Sciatic nerve (tissue), 2 donors: ENCODE data around the gene EPB41L4A. TPM values are rescaled to one million over a fixed set of nuclear protein-coding genes. Genes with fewer than 3 reads are reported as not detected.
"Not testable (repeated sequence)": the region's sequence is repeated elsewhere in the genome, so short reads cannot be mapped to it uniquely, and the experiment has no call there.

Experiments used
- ATAC-seq: fragments of 200-7000 bp; cut with Tn5 transposase; one replicate; pipeline ENCODE4 v1.9.1; 2020; ENCODE audit warnings: mild to moderate bottlenecking, moderate library complexity
- DNase-seq: peaks from one replicate; pipeline ENCODE4 v3.0.0-alpha.2; 2020; ENCODE audit warnings: low spot score
- intact Hi-C: fragments of 100-400 bp; cut with DNase I; formaldehyde crosslinking; loops from one replicate; pipeline ENCODE4 v1.14.2; 2022
- total RNA-seq: library from RNA; stranded (reverse); fragmentation: NEBNext Ultra II Directional; extraction: Animal tissue kit (Norgen Biotek cat#: 25700); gene quantifications from one replicate; pipeline ENCODE4 v1.2.1, GENCODE V29; 2021
- donor health status: DM: no; HTN: no; CAD: no.
- donor health status: DM: no; HTN: no; CAD: no.

Gene EPB41L4A, protein sequence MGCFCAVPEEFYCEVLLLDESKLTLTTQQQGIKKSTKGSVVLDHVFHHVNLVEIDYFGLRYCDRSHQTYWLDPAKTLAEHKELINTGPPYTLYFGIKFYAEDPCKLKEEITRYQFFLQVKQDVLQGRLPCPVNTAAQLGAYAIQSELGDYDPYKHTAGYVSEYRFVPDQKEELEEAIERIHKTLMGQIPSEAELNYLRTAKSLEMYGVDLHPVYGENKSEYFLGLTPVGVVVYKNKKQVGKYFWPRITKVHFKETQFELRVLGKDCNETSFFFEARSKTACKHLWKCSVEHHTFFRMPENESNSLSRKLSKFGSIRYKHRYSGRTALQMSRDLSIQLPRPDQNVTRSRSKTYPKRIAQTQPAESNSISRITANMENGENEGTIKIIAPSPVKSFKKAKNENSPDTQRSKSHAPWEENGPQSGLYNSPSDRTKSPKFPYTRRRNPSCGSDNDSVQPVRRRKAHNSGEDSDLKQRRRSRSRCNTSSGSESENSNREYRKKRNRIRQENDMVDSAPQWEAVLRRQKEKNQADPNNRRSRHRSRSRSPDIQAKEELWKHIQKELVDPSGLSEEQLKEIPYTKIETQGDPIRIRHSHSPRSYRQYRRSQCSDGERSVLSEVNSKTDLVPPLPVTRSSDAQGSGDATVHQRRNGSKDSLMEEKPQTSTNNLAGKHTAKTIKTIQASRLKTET
- 29.4 TPM for total RNA-seq

DNA sequence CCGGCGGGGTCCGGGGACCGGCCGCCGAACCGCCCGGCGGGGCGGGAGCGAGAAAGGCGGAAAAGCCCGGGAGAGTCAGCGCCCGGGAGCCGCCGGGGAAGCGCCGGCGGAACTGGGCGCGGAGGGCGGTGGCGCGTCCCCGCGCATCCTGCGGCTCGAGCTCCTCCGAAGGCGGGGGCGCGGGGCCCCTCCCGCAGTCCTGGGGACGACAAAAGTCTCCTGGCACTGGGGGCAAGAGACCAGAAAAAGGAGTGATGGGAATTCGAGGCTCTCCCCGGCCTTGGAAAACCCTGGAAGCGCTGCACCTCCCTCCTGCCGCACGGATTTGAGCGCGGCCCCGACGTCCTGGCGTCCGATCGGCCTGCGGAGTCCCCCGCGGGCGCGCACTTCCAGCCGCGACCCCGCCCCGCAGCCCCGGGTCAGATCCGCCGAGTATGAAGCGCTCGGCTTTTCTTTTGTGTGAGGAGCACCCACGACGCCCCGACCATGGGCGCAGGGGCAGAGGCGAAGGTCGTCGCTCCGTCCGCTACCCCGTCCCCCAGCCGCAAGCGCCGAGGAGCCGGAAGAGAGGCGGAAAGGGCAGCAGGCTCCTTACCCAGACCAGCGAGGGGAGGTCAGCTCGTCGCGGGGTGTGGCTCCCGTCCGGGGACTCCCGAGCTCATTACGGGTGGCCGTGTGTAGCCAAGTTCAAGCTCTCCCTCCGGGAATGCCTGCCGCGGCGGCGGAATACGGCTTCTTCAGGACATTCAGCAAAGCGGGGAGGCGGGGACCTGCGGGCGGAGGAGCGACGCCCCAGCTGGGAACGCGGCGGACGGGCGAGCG is at the start of gene EPB41L4A:
TSS of gene EPB41L4A (minus strand) at position 114 of the 822 bp plus-strand sequence. CDS start 238 bp downstream, outside the sequence.
- DNase-seq: peak; percentile 72
- peak; percentile 42 for ATAC-seq
- intact Hi-C loops: loop anchor here (10.0 kb wide), 1 partner anchor 205 kb away; no protein-coding TSS in a partner anchor

DNA sequence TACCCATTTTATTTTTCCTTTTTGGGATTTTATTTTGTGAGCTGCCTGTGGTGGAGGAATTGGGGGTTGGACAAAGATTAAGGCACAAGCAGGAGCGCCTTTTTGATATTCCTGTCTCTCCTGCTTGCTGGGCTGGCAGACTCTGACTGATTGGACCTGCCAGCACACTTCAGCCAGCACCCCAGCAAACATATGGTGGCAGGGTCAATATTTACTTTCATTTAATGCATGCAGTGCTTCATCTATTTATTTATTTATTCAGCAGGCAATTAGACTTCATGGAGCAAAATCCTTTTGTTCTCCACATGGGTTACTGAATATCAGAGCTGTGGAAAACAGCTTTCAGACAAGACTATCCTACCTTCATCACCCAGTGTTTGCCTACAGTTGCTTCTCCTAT is 48.4 kb upstream of the EPB41L4A start:
- intact Hi-C loops: no loop called here
- DNase-seq: no peak
- ATAC-seq: no peak

DNA sequence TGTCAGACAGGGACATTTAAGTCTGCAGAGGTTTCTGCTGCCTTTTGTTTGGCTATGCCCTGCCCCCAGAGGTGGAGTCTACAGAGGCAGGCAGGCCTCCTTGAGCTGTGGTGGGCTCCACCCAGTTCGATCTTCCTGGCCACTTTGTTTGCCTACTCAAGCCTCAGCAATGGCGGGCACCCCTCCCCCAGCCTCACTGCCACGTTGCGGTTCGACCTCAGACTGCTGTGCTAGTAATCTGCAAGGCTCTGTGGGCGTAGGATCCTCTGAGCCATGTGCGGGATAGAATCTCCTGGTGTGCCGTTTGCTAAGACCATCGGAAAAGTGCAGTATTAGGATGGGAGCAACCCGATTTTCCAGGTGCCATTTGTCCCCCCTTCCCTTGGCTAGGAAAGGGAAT is 47.2 kb upstream of the EPB41L4A start:
- ATAC-seq, intact Hi-C loops, DNase-seq: not testable (repeated sequence)

DNA sequence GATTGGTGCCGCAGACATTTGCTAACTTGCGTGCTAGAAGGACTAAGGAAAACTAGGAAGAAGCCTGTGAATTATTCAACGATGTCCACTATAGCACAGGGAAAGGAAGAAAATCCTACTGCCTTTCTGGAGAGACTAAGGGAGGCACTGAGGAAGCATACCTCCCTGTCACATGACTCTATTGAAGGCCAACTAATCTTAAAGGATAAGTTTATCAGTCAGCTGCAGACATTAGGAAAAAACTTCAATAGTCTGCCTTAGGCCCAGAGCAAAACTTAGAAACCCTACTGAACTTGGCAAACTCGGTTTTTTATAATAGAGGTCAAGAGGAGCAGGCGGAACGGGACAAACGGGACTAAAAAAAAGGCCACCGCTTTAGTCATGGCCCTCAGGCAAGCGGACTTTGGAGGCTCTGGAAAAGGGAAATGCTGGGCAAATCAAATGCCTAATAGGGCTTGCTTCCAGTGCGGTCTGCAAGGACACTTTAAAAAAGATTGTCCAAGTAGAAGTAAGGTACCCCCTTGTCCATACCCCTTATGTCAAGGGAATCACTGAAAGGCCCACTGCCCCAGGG is 28.2 kb upstream of the EPB41L4A start:
- intact Hi-C loops, DNase-seq, ATAC-seq: not testable (repeated sequence)

DNA sequence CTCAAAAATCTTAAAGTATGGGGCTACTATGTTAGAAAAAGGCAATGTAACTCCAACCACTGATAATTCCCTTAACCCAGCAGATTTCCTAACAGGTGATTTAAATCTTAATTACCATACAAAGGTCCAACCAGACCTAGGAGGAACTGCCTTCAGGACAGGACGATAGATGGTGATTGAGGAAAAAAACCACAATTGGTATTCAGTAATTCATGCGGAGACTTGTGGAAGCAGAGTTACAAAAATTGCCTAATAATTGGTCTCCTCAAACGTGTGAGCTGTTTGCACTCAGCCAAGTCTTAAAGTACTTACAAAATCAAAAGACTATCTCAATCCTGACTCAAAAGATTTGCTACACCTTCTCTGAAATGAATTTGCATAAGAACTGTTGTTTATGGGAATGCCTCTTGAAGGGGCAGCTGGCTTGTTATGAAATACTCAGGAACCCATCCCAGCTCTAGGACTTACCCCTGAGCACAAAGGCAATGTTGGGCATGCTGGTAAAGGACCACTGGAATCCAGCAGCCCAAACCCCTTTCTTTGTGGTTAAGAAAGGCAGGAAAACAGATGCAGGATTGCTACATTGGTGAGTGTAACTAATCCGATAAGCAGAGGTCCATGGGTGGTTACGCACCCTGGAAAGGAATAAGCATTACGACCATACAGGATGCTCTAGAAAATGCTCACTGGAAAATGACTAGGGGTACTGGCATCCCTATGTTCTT is 26.7 kb upstream of the EPB41L4A start:
- ATAC-seq (no peak), DNase-seq (no peak)
- intact Hi-C loops: no loop called here

DNA sequence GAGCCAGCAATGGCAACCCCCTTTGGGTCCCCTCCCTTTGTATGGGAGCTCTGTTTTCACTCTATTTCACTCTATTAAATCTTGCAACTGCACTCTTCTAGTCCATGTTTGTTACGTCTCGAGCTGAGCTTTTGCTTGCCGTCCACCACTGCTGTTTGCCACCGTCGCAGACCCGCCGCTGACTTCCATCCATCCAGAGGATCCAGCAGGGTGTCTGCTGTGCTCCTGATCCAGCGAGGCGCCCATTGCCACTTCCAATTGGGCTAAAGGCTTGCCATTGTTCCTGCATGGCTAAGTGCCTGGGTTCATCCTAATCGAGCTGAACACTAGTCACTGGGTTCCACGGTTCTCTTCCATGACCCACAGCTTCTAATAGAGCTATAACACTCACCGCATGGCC is 24.9 kb upstream of the EPB41L4A start:
- not testable (repeated sequence) for ATAC-seq

DNA sequence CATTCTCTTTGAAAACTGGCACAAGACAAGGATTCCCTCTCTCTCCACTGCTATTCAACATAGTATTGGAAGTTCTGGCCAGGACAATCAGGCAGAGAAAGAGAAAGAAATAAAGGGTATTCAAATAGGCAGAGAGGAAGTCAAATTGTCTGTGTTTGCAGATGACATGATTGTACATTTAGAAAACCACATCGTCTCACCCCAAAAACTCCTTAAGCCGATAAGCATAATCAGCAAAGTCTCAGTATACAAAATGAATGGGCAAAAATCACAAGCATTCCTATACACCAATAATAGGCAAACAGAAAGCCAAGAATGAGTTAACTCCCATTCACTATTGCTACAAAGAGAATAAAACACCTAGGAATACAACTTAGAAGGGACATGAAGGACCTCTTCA is 21.0 kb upstream of the EPB41L4A start:
- ATAC-seq (no peak), DNase-seq (no peak)
- intact Hi-C loops: no loop called here

More for the DNA sequence above, 24.9 kb upstream of the EPB41L4A start:
- intact Hi-C loops, DNase-seq: not testable (repeated sequence)

DNA sequence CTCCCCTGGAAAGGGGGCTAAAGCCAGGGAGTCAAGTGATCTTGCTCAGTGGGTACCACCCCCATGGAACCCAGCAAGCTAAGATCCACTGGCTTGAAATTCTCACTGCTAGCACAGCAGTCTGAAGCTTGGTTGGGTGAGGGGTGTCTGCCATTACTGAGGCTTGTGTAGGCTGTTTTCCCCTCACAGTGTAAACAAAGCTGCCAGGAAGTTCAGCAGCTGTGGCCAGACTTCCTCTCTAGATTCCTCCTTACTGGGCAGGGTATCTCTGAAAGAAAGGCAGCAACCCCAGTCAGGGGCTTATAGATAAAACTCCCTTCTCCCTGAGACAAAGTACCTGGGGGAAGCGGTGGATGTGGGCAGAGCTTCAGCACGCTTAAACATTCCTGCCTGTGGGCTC is 17.1 kb upstream of the EPB41L4A start:
- ATAC-seq: no peak

DNA sequence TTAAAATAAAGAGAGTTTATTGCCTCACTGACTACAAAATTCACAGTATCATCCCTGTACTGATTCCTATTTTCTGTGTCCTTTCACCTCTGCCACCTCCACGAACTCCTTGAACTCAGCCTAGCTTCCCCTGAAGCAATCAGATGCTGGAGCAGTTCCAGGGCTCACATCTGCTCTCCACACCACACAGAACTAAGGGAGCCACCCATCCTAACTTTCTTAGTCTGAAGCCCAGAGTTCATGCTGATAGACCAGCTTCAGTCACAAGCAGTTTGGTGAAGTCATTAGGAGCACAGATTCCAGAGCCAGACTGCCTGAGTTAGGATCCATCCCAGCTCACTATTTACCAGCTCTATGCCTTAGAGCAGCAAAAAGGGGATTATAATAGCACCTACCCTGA is 15.6 kb upstream of the EPB41L4A start:
- ATAC-seq (no peak), DNase-seq (no peak)

More for the DNA sequence above, 17.1 kb upstream of the EPB41L4A start:
- intact Hi-C loops: no loop called here
- no peak for DNase-seq

DNA sequence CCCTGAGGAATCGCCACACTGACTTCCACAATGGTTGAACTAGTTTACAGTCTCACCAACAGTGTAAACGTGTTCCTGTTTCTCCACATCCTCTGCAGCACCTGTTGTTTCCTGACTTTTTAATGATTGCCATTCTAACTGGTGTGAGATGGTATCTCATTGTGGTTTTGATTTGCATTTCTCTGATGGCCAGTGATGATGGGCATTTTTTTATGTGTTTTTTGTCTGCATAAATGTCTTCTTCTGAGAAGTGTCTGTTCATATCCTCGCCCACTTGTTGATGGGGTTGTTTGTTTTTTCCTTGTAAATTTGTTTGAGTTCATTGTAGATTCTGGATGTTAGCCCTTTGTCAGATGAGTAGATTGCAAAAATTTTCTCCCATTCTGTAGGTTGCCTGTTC is 7.1 kb upstream of the EPB41L4A start:
- DNase-seq, intact Hi-C loops, ATAC-seq: not testable (repeated sequence)

More for the DNA sequence above, 15.6 kb upstream of the EPB41L4A start:
- intact Hi-C loops: no loop called here

DNA sequence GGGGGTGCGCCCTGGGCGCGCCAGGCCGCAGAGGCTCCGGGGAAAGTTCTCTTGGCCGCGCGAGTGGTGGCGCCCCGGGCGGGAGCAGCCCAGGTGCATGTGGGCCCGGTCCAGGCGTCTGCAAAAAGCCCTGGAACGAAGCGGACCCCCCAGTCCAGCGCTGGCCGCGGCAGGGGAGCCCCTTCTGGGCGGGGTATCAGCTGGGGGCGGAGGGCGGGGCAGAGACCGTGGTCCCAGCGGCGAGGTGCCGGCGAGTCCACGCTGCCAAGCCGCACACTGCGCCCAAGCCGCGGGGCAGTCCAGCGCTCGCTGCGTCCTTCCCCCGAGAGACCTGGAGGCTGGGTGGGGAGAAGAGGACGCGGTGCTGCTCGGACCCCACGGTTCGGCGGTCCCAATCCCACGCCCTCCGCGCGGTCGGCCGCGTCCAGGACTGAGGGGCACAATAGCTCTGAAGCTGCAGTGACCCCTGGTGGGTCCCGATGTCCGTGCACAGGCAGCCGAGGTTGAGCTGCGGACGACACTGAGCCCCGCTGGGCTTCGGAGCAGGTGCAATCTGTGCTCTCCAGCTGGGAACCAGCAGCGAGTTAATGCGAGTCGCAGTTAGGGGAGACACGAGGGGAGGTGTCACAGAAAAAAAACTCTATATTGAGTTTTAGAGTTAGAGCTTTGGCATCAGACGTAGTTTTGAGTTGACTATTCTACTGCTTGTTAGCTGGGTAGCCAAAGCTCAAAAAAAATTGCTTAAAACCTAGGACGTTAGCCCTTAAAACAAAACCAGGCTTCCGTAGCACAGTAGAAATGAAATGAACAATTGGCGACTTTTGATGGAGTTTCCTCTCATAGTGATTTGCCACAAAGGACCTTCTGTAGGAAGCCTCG is 1.1 kb upstream of the EPB41L4A start:
- intact Hi-C loops: loop anchor here (10.0 kb wide), 1 partner anchor 205 kb away; no protein-coding TSS in a partner anchor
- DNase-seq: peak; percentile 87
- peak; percentile 96 for ATAC-seq

DNA sequence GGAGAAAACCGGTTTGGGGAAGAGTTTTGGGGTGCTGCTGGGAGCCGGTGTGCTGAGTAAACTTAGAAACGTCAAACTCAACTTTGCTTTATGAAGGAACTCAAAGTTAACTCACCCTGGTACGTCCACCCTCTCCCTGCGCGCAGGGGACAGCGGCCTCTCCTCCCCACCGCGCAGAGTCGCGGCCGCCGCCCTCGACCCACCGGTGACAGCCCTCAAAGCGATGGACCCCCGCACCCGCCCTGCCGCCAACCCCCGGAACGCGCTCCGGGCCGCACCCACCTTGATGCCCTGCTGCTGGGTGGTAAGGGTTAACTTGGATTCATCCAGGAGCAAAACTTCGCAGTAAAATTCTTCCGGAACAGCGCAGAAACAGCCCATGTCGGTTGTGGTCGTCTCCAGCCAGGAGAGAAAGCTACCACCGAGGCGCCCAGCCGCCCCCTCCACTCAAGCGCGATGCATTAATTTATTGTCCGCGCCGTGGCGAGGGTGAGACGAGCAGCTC is 366 bp downstream of the EPB41L4A start:
- intact Hi-C loops: loop anchor here (10.0 kb wide), 1 partner anchor 204 kb away; no protein-coding TSS in a partner anchor
- ATAC-seq (peak; percentile 22), DNase-seq (peak; percentile 56)

DNA sequence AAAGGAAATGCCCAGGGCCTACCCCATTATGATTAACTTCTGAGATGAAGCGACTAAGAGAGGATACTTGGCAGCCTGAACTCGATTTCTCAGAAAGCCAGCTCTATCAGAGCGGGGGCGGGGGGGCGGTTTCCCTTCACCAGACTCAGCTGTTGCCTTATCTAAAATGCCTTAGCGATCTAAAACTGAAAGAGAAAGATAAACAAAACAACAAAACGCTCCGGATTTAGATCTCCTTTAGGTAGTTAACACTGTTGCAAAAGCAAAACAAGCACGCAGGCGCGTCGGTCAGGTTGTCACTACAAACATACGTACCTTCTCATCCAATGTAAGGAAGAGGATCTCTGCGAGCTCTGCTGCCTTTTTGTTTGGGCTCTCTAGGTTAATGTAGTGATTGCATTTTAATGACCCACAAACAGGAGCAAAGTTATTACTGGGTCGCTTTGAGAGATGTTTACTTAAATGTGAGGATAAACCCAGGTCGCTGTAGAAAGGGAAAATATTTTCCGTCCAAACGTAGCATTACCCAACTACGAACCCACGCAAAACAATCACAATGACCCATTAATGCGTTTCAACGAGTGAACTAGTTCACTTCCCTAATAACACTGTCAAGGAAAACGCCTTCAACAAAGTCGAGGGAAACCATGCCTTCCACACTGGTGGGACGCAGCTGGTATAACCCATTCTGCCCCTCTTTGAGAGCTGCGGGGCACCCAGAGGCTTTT is 982 bp downstream of the EPB41L4A start:
- intact Hi-C loops: loop anchor here (10.0 kb wide), 1 partner anchor 203 kb away; no protein-coding TSS in a partner anchor
- ATAC-seq: peak; percentile 2
- DNase-seq: peak; percentile 64

DNA sequence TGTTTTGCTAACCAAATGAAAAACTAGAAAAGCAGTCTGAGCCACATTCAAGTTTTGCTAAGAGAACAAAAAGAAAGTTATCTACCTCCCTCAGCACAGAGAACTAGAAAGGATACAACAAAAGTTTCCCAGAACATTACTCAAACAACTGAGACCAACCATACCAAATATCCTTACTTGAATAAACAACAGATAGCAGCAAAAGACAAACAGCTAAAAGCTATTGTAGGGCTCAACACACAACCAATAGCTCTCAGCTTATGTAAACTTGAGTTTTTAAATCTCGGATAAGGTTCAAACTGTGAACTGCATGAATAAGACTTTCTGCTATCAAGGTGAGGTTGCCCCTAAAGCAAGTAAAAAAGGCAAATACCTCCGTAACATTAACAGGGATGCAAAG is 3.5 kb downstream of the EPB41L4A start:
- ATAC-seq (no peak), DNase-seq (no peak)
- intact Hi-C loops: loop anchor here (10.0 kb wide), 1 partner anchor 201 kb away; no protein-coding TSS in a partner anchor

DNA sequence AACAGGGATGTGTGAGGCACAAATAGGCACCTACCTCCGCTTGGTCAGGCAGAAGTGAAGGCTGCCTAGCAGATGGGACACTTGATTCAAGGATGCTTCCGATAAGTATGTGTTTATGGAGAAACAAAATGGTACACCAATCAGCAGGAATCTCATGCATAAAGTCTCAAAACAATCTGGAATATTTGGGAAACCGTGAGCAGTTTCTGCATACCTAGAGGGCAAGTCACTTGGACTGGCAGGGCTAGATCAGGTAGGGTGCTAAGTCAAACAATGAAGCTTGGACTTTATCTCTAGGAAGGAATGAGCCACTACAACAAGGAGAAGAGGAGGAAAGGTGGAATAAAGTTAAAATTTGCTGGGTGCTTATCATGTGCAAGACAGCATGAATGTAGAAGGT is 5.5 kb downstream of the EPB41L4A start:
- no peak for DNase-seq
- no peak for ATAC-seq
- intact Hi-C loops: loop anchor here (10.0 kb wide), 1 partner anchor 199 kb away; no protein-coding TSS in a partner anchor

DNA sequence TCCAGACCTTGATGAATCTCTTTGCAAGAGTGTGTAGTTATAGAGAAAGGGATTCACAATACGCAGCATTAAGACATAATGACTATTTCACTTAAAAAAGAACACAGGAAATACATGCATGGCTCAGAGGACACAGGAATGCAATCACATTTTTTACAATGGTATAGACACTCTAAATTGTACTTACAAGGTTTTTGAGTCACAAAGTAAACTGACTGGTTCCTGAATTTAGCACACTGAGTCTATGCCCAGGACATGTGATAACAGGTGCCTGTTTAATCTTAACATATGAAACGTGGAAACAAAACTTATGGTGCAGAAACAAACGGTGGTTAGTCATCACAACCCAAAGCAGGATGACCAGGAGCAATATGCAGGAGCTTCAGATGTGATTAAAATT is 6.7 kb downstream of the EPB41L4A start:
- ATAC-seq (no peak), DNase-seq (no peak)
- intact Hi-C loops: loop anchor here (10.0 kb wide), 1 partner anchor 198 kb away; no protein-coding TSS in a partner anchor
